ENCODE measurements around the gene CLK1.

GRCh38 chr2:200863782-200864175, 679 bp downstream of the CLK1 start:
- peak; percentile 46; the same call in 1 of the 2 replicates for TF ChIP-seq SIN3A (IDR thresholded peaks at IDR 0.05; ENCODE audit: borderline replicate concordance, low read depth, low read length)
- TF ChIP-seq, protein P1, sequence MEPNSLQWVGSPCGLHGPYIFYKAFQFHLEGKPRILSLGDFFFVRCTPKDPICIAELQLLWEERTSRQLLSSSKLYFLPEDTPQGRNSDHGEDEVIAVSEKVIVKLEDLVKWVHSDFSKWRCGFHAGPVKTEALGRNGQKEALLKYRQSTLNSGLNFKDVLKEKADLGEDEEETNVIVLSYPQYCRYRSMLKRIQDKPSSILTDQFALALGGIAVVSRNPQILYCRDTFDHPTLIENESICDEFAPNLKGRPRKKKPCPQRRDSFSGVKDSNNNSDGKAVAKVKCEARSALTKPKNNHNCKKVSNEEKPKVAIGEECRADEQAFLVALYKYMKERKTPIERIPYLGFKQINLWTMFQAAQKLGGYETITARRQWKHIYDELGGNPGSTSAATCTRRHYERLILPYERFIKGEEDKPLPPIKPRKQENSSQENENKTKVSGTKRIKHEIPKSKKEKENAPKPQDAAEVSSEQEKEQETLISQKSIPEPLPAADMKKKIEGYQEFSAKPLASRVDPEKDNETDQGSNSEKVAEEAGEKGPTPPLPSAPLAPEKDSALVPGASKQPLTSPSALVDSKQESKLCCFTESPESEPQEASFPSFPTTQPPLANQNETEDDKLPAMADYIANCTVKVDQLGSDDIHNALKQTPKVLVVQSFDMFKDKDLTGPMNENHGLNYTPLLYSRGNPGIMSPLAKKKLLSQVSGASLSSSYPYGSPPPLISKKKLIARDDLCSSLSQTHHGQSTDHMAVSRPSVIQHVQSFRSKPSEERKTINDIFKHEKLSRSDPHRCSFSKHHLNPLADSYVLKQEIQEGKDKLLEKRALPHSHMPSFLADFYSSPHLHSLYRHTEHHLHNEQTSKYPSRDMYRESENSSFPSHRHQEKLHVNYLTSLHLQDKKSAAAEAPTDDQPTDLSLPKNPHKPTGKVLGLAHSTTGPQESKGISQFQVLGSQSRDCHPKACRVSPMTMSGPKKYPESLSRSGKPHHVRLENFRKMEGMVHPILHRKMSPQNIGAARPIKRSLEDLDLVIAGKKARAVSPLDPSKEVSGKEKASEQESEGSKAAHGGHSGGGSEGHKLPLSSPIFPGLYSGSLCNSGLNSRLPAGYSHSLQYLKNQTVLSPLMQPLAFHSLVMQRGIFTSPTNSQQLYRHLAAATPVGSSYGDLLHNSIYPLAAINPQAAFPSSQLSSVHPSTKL (CRISPR knock-in tag; IDR thresholded peaks at IDR 0.05): no peak
- TF ChIP-seq CHCHD3 (CRISPR knock-in tag; IDR thresholded peaks at IDR 0.05): no peak
- no peak for TF ChIP-seq GABPA (IDR thresholded peaks at IDR 0.05; ENCODE audit: low read depth, low read length)
- TF ChIP-seq GABPA (CRISPR knock-in tag; IDR thresholded peaks at IDR 0.05; ENCODE audit: low read depth): no peak
- no peak for TF ChIP-seq ZBTB26 (CRISPR knock-in tag; IDR thresholded peaks at IDR 0.05; ENCODE audit: borderline replicate concordance)
- no peak for TF ChIP-seq FOXP1 (IDR thresholded peaks at IDR 0.05)
- no peak for TF ChIP-seq FOXP1 (CRISPR knock-in tag; IDR thresholded peaks at IDR 0.05)
- no peak for TF ChIP-seq ZNF234 (CRISPR knock-in tag; conservative IDR thresholded peaks at IDR 0.05)
- no peak for TF ChIP-seq EZH2 (conservative IDR thresholded peaks at IDR 0.05; ENCODE audit: low read depth, low read length)
- TF ChIP-seq NFE2L1 (CRISPR knock-in tag; IDR thresholded peaks at IDR 0.05; ENCODE audit: borderline replicate concordance): no peak
- no peak for TF ChIP-seq ZNF777 (CRISPR knock-in tag; IDR thresholded peaks at IDR 0.05)
